ENCODE results near the gene MUL1. TPM values are rescaled to one million over a fixed set of nuclear protein-coding genes. Genes with fewer than 3 reads are reported as not detected.

Gene MUL1
- polyA plus RNA-seq, 1 of the 3 experiments (the other 2 are of a cell fraction), result 22.8 TPM

- no peak for TF ChIP-seq REST (IDR thresholded peaks at IDR 0.05; ENCODE audit: low read depth, low read length)
- no peak for TF ChIP-seq FOSL2 (IDR thresholded peaks at IDR 0.05; ENCODE audit: borderline replicate concordance, low read depth)
- TF ChIP-seq MXI1 (IDR thresholded peaks at IDR 0.05; ENCODE audit: low read depth, low read length), result no peak
These were observed 28.1 kb downstream of the MUL1 start (continued) for GRCh38 chr1:20479840-20480239.

- Histone ChIP-seq H3K9me2 (no peaks in the 10 kb centered on the region), H3F3A (replicated peaks; ENCODE audit: insufficient read depth) (no peaks in the 10 kb centered on the region), H3K36me3 (replicated peaks in 1 of 2; ENCODE audit: control insufficient read depth in 1 of 2, insufficient read depth in 2 of 2, low read length in 1 of 2) (no peaks in the 10 kb centered on the region), H3K79me2 (ENCODE audit: insufficient read depth) (no peaks in the 10 kb centered on the region), H3K9ac (no peak overlapping the region), H3K4me3 (ENCODE audit: low read depth in 2 of 2, low read length in 1 of 2) (no peak overlapping the region), H3K27ac (ENCODE audit: low read depth in 2 of 2, low read length in 1 of 2) (peak overlapping the region in 1 of 2 experiments; percentile 85; a peak in 2 of 4 replicates), H3K27me3 (ENCODE audit: insufficient read depth) (no peaks in the 10 kb centered on the region), H4K20me1 (ENCODE audit: insufficient read depth) (no peaks in the 10 kb centered on the region), H3K9me3 (no peaks in the 10 kb centered on the region), H2AFZ (ENCODE audit: low read depth) (no peak overlapping the region), H3K4me1 (ENCODE audit: control insufficient read depth in 1 of 2, insufficient read depth in 2 of 2, low read depth in 1 of 2, low read length in 1 of 2) (peaks cover 0 to 72% of the 10 kb centered on the region in 2 experiments; a peak in 2 of 4 replicates), H3K4me2 (no peak overlapping the region)
- ChIA-PET POLR2A (interaction anchor here (0.7 kb wide), 1 partner anchor 8 kb away, joined by 3 read pairs; the partner anchor contains the start of gene CAMK2N1), CTCF (interaction anchor here (0.6 to 11.4 kb wide), 6 partner anchors 9 to 503 kb away, joined by 4 to 148 read pairs (median 10); no protein-coding TSS in a partner anchor)
- no peak for DNase-seq
- 84% methylated on average over 5 of the region's 5 CpGs for WGBS (ENCODE audit: low lambda C conversion rate)
- TF ChIP-seq RFX5 (IDR thresholded peaks at IDR 0.05; ENCODE audit: low read length) (0 out of 2 replicates have a peak, but pooled peaks have one; percentile 4), MAX (IDR thresholded peaks at IDR 0.05; ENCODE audit: low read depth) (no peak), NFIC (IDR thresholded peaks at IDR 0.05; ENCODE audit: borderline replicate concordance) (no peak), EZH2phosphoT487 (IDR thresholded peaks at IDR 0.05; ENCODE audit: borderline replicate concordance, low read depth) (no peak), MXI1 (IDR thresholded peaks at IDR 0.05; ENCODE audit: low read depth, low read length) (0 out of 2 replicates have a peak, but pooled peaks have one; percentile 14), SMC3 (IDR thresholded peaks at IDR 0.05; ENCODE audit: low read depth, low read length) (no peak)
These were observed 29.8 kb downstream of the MUL1 start for GRCh38 chr1:20478057-20478635.

Data from SK-N-SH (cell line).